Measurements from ENCODE around the gene HIP1. TPM values are rescaled to one million over a fixed set of nuclear protein-coding genes. Genes with fewer than 3 reads are reported as not detected.

HIP1 gene
- total and polyA plus RNA-seq, 2 of the 13 experiments (the other 11 are each of a cell fraction or from before 2014, with no cell fraction given) = 4.5 to 6.2 TPM

GRCh38 chr7:75667938-75668337 is 70.8 kb downstream of the HIP1 start:
- intact Hi-C loops (cut with micrococcal nuclease; ENCODE audit: unreplicated experiment) (no loop called here), in situ Hi-C loops (cut with HindIII; ENCODE audit: extremely low pct_ligation_motif_present, low pct_unique_long_range_greater_than_20kb) (no loop called here)
- Histone ChIP-seq H3K9me3 (ENCODE audit: low read length) (no peaks in the 10 kb centered on the region), H3K79me2 (ENCODE audit: insufficient read depth, low read length) (no peaks in the 10 kb centered on the region), H2AFZ (ENCODE audit: low read length) (no peak overlapping the region), H3K27me3 (ENCODE audit: control insufficient read depth in 1 of 2, insufficient read depth in 2 of 2, low read length in 2 of 2) (no peaks in the 10 kb centered on the region), H3K4me1 (ENCODE audit: insufficient read depth, low read length) (no peaks in the 10 kb centered on the region), H3K4me3 (replicated peaks in 1 of 3; ENCODE audit: insufficient read depth in 1 of 3, low read depth in 2 of 3, low read length in 3 of 3) (no peak overlapping the region), H4K20me1 (ENCODE audit: insufficient read depth, low read length) (no peaks in the 10 kb centered on the region), H3K9ac (ENCODE audit: insufficient read depth, low read depth, low read length) (no peak overlapping the region), H3K27ac (ENCODE audit: extremely low read length, insufficient read depth, low read length) (no peak overlapping the region), H3K4me2 (ENCODE audit: low read depth, low read length) (no peak overlapping the region), H3K36me3 (replicated peaks in 1 of 2; ENCODE audit: control insufficient read depth in 1 of 2, insufficient read depth in 2 of 2, low read length in 2 of 2) (no peaks in the 10 kb centered on the region)
- TF ChIP-seq BCL6 (CRISPR knock-in tag; IDR thresholded peaks at IDR 0.05) (no peak), ZKSCAN1 (IDR thresholded peaks at IDR 0.05; ENCODE audit: low read length) (no peak), NFIB (CRISPR knock-in tag; IDR thresholded peaks at IDR 0.05; ENCODE audit: borderline replicate concordance) (no peak), ZBTB43 (CRISPR knock-in tag; conservative IDR thresholded peaks at IDR 0.05) (no peak), DNMT3B (CRISPR knock-in tag; conservative IDR thresholded peaks at IDR 0.05) (no peak), STAG1 (CRISPR knock-in tag; IDR thresholded peaks at IDR 0.05) (no peak), ZNF296 (CRISPR knock-in tag; conservative IDR thresholded peaks at IDR 0.05) (no peak), ZNF652 (CRISPR knock-in tag; IDR thresholded peaks at IDR 0.05; ENCODE audit: borderline replicate concordance, low read depth) (no peak), NFYB (CRISPR knock-in tag; IDR thresholded peaks at IDR 0.05) (no peak), IKZF1 (IDR thresholded peaks at IDR 0.05) (no peak), ESRRA (CRISPR knock-in tag; IDR thresholded peaks at IDR 0.05; ENCODE audit: low read depth) (no peak), MED13 (CRISPR knock-in tag; IDR thresholded peaks at IDR 0.05) (no peak), HCFC1 (IDR thresholded peaks at IDR 0.05; ENCODE audit: low read depth, low read length) (no peak)
- TF ChIP-seq, protein P1, sequence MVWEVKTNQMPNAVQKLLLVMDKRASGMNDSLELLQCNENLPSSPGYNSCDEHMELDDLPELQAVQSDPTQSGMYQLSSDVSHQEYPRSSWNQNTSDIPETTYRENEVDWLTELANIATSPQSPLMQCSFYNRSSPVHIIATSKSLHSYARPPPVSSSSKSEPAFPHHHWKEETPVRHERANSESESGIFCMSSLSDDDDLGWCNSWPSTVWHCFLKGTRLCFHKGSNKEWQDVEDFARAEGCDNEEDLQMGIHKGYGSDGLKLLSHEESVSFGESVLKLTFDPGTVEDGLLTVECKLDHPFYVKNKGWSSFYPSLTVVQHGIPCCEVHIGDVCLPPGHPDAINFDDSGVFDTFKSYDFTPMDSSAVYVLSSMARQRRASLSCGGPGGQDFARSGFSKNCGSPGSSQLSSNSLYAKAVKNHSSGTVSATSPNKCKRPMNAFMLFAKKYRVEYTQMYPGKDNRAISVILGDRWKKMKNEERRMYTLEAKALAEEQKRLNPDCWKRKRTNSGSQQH (CRISPR knock-in tag; IDR thresholded peaks at IDR 0.05; ENCODE audit: low read depth) = no peak
- ATAC-seq (no peak), DNase-seq (ENCODE audit: low spot score) (no peak), FAIRE-seq (no peak)
- BruUV-seq (replicated peaks) = no TSS peak
- ChIA-PET POLR2A (no interaction called here), CTCF (ENCODE audit: low intra/inter-chr PET ratio, low total read pairs) (no interaction called here)
- WGBS (ENCODE audit: low lambda C conversion rate) = 39% methylated on average over 4 of the region's 4 CpGs

Data from HepG2 (cell line).